Measurements from ENCODE around the gene DOCK9.

DNA sequence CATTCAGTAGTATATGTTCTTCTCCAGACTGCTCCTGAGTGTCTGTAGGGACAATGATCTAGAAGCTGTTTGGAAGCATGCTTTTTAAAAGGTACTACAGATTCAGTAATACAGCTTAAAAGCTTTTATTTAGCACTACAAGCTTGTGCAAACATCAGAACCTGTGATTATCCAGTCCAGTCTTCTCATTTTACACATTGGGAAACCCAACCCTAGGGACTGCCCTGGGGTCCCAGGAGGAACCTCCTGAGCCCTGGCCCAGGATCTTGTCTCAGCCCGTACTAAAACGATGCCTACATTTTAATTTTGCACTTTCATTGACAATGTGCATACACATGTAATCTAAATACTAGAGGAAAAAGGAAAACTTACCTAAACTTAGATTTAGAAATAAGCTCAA is 12.5 kb downstream of the DOCK9 start:
- TF ChIP-seq, protein P1, sequence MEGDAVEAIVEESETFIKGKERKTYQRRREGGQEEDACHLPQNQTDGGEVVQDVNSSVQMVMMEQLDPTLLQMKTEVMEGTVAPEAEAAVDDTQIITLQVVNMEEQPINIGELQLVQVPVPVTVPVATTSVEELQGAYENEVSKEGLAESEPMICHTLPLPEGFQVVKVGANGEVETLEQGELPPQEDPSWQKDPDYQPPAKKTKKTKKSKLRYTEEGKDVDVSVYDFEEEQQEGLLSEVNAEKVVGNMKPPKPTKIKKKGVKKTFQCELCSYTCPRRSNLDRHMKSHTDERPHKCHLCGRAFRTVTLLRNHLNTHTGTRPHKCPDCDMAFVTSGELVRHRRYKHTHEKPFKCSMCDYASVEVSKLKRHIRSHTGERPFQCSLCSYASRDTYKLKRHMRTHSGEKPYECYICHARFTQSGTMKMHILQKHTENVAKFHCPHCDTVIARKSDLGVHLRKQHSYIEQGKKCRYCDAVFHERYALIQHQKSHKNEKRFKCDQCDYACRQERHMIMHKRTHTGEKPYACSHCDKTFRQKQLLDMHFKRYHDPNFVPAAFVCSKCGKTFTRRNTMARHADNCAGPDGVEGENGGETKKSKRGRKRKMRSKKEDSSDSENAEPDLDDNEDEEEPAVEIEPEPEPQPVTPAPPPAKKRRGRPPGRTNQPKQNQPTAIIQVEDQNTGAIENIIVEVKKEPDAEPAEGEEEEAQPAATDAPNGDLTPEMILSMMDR (conservative IDR thresholded peaks at IDR 0.05; ENCODE audit: low read depth, low read length) = no peak
- TF ChIP-seq EZH2 (IDR thresholded peaks at IDR 0.05; ENCODE audit: borderline replicate concordance, low read depth, low read length, poor library complexity, severe bottlenecking) = no peak

Data from A673 (cell line).